Fibroblast of peridontal ligament (primary cell): Measurements from ENCODE around the gene AXL.

ENCODE experiments used
- DNase-seq: peaks from one replicate; pipeline ENCODE4 v3.0.0-alpha.2; 2010; ENCODE audit errors: extremely low read depth

Gene AXL

DNA sequence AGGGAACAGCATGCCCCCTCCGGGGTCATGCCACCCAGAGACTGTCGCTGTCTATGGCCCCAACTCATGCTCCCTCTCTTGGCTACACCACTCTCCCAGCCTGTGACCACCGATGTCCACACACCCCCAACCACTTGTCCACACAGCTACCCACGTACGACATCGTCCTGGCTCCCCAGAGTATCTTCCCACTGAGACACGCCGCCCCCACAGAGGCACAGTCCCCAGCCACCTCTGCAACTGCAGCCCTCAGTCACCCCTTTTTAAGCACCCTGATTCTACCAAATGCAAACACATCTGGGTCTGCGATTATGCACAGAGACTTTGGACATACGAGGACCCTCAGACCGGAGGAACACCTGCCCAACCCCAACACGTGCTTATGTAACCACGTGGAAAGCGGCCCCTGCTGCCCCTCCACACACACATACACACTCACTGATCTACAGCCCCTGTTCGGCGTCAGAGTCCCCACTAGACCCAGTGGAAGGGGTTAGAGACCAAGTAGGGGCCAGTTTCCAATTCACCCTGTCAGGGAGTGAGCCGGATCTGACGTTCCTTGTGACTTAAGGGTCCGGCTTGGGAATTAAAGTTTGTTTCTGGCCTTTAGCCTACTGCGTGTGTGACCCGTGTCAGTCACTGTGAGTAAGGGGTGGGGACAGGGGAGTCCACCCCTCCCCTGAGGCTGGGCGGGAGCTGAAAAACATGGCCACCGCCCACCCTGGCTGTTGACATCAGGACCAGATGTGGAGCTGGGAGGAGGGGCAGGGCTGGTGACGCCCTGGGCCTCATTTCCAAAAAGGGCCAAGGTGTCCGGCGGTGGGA lies 11.9 kb upstream of the AXL start:
- DNase-seq, result peak; percentile 44

DNA sequence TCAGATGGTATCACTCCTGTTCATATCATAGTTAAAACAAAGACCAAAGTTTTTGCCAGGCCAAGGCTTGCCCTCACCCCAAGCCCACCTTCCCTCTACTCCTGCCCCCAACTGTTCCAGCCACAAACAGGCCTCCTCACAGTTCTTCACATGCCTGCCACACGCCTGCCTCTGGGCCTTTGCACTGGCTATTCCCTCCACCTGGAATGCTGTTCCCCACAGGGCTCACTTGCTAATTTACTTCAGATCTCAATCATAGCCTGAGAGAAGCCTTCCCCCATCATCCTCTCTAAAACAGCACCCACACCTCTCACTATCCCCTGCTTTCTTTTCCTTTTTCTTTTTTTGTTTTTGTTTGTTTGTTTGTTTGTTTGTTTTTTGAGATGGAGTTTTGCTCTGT lies 4.9 kb upstream of the AXL start:
- no peak for DNase-seq

DNA sequence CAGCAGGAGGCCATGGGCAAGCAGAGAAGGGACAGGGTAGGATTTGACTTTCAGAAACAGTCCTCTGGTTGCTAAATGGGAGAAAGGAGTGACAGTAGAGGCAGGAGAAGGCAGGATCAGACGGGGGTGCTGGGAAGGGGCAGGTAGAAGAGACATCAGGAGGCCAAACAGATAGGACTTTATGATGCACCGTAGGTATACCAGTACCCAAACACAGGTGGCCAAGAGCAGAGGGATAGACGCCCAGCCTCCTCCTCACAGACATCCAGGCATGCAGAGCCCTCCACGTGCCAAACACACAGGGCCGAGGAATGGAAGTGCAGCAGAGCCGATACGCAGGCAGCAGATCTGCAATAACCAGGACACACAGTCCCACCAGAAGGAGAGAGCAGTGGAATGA lies 1.3 kb upstream of the AXL start:
- DNase-seq, result no peak

DNA sequence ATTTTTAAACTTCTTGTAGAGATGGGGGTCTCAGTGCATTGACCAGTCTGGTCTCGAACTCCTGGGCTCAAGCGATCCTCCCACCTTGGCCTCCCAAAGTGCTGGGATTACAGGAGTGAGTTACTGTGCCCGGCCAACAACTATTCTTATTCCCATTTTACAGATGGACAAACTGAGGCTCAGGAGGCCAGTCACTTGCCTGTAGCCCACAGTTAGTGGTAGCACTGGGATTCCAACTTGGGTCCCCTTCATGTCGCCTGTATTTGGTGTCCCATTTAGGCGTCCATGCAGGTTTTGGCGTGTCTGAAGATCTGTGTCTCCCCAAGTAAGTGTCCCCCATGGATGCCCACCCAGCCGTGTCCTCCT lies 791 bp upstream of the AXL start:
- DNase-seq, result no peak

DNA sequence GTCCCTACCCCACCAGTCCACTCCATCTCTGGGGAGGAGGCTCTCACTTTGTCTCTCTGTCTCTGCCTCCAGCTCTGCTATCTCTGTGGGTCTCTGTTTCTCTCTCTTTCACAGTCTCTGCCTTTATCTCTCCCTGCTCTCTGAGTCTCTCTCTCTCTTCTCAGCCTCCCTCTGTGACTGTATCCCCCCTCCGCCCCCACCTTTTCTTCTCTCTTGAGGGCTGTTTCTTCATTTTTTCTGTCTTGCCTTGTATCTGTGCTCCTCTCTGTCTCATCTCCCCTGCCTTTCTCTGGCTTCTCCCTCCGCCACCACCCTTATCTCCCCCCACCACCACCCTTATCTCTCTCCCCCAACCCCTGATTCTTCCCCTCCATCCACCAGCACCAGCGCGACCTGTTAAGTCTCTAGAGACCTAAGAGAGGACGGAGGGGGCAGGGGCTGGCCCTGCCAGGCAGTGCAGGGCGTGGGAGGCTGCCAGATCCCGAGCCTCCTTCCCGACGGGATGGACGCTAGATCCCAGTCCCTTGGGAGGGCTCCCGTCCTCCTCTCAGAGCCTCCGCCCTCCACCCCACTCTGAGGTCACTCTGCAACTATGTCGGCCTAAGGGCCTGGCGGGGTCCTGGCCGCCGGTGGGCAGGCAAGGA lies 1.0 kb downstream of the AXL start:
- peak; percentile 63 for DNase-seq

DNA sequence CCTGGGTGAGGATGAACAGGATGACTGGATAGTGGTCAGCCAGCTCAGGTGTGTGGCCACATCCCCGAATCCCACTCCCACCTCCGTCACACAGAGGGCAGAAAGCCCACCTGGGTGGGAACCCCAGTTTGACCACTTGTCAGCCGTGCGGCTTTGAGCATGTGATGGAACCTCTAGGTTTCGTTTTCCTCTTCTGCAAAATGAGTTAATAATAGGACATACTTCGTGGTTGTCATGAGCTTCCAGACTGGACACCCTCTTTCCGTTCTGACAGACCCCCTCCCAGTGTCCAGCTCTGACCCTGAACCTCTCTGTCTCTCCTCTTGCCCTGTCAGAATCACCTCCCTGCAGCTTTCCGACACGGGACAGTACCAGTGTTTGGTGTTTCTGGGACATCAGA lies 1.8 kb downstream of the AXL start:
- DNase-seq, result no peak

DNA sequence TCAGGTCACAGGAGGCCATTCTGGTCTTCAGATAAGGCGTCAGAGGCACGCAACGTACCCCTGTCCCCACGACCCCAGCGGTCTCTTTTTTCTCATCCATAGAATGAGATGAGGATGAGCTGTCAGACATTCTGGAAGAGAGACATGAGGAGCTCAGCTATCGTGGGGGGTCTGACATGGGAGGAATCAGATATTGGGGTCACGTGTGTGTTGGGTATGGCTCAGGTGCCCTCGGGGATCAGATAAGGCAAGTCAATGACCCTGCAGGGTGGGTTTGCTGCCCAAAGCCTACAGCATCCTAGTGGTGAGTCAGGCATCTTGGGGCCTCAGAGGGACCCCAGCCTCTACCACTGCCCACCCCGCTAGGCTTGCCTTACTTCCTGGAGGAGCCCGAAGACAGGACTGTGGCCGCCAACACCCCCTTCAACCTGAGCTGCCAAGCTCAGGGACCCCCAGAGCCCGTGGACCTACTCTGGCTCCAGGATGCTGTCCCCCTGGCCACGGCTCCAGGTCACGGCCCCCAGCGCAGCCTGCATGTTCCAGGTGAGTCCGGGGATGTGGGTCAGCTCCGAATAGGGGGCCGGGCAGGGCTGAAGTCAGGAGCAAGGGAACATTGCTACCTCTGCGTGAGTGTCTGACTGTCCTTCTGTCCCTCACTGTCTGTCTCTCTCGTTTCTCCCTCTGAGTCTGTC lies 2.6 kb downstream of the AXL start:
- no peak for DNase-seq

DNA sequence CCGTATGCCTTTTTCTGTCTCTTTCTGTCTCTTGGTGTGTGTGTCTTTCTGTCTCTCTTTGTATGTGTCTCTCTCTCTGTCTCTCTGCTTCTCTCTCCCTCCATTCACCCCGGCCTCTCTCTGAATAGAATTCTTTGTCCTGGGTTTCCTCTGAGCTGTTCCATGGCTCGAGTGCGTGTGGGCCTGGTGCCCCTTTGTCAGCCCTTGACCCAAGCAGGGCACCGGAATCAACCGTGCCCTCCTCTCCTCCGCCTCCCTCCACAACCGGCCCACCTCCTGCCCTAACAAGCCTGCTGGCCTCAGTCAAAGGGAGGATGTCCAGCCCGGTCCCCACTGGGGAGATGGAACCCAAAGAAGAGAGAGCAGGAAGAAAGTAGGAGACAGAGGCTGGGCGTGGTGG lies 3.2 kb downstream of the AXL start:
- no peak for DNase-seq

DNA sequence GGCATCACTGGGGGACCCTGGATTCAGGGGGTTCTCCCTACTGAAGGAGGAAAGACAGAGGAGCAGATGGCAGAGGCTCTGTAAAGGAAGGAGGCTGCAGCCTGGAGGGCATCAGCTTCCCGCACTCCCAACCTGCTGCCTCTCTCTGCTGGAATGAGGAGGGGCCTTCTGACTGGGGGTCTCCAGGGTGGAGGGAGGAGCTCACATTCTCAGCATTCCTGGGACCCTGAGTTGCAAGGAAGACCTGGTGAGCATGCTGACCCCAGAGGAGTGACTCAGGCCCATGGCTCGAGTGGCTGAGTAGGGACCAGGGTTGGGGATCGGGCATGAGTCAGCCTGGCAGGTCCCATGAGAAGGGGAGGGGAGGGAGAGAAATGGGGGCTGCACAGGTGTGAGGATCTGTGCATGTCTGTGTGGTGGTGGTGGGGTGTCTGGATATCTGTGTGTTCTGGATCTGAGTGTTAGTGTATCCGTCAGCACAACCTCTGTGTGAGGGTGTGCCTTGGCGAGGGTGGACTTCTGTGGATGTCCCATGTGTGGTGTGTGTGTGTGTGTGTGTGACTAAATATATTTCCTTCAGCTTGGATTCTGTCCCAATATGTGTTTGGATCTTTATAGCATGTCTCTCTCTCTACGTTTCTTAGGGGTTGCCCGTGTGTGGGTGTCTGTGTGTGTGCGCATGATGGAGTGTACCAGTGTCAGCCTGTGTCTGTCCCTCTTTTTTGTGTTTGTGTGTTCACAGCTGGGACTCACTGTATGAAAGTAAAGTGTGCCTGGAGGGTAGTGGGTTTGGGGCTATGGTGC lies 4.6 kb downstream of the AXL start:
- peak; percentile 64 for DNase-seq

DNA sequence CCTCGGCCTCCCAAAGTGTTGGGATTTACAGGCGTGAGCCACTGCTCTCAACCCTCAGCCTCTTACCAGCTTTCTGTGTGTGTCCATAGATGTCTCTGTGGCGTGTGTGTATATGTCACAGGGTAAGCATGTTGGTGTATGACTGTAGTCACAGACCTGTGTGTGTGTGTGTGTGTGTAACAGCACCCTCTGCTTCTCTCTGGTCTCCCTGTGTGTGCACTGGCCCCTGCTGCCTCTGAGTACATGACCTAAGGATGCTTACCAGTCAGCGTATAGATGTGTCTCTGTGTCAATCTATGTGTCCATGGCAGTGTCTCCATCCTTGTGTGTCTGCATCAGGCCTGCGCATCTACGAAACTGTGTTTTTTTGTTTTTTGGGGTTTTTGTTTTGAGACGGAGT lies 5.6 kb downstream of the AXL start:
- DNase-seq, result no peak

DNA sequence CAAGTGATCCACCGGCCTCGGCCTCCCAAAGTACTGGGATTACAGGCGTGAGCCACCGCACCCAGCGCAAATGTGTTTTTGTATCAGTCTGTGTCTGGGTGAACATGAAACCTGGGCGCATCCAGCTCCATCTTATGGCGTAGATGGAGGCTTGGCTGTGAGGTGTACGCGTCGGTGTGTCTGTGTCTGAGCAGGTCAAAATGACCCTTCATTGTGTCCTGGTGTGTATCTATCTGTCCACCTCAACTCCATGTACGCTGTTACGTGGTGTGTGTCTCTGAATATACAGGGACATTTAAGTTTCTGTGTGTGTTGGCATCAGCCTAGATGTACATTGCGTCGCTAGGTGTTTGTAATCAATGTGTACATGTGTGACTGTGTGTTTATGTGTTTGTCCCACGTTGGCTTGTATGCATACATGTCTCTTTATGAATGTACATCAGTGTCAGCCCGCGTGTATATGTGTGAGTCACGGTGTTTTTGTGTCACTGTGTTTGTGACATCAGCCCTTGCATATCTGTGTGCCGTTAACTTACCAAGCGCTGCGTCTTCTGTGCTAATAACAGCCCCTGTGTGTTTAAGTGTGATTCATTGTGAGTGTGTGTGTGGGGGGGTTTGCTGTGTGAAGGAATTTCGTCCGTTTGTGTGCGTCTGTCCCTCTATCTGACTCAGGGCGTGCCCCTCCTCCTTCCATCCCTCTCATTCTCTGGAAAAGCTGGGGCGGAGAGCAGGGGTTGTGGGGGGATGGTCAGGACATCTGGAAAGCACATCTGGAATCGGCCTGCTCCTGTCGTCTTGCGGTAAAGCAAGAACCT lies 6.4 kb downstream of the AXL start:
- peak; percentile 98 for DNase-seq

DNA sequence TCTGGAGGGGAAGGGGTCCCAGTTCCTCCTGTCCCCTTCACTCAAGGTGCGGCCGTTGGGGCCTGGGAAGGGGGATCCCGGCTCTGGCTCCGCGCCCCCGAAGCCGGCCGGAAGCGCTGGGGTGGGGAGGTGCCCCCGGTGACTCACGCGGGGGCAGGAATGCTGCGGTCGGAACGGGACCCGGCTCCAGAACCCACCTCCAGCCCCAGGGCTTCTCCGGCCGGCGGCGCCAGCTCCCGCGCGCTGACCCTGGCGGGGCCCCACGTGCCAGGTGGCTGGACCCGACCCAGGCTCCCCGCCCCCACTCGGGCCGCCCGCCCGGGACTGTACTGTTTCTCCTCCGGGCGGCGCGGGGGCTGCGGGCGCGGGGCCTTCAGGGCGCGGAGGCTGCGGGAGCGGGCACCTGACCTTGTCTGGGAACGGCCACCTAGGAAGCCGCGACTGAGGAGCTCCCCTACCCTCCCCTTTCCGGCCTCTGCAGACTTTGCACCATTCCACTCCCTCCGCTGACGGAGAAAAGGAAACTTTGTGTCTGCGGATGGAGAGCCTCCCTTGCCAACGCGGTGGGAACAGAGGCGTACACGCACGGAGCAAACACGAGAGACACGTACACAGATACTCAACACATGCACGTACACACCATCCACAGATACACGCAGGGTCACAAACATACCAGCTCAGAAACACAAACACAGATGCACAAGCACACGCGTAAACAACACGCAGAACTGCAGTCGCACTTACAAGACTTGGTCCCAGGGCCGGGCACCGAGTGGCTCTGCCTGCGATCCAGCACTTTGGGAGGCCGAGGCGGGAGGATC lies 7.2 kb downstream of the AXL start:
- peak; percentile 66 for DNase-seq

DNA sequence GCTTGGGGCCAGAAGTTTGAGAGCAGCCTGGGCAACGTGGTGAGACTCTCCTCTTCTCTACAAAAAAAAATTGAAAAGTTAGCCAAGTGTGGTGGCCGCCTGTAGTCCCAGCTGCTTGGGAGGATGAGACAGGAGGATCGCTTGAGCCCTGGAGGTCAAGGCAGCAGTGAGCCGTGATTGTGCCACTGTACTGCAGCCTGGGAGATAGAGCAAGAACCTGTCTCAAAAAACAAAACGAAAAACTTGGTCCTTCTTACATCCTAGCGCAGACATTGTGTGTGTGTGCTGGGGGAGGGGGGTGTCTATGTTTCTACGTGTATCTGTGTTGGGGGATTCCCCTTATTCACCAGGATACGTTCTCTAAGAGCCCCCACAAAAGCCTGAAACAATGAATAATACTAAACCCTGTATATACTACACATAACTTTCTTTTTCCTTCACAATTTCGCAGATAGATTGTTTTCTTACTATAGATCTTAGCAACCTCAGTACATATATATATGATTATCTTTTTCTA lies 7.9 kb downstream of the AXL start:
- DNase-seq, result no peak

DNA sequence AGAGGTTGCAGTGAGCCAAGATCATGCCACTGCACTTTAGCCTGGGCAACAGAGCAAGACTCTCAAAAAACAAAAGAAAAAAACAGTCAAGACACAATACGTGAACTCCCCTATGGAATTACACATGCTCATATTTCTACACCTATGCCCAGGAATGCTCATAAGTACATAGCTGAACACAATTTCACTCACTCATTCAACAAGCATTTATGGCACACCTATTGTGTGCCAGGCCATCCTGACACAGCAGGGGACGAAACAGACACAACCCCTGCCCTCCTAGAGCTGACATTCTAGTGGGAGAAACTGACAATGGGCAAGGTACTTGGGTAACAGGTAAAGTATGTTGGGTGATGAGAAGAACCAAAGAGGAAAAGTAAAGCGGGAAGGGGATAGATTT lies 9.5 kb downstream of the AXL start:
- DNase-seq, result no peak

DNA sequence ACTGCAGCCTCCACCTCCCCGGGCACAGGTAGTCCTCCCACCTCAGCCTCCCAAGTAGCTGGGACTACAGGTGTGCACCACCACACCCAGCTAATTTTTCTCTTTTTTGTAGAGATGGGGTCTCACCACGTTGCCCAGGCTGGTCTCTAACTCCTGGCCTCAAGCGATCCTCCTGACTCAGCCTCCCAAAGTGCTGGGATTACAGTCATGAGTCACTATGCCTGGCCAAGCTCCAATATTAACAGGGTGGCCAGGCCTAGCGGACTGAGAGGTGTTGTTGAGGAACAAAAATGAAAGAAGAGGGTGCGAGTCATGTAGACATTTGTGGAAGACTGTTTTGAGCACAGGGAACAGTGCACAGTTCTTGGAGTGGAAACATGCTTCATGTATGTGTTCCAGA lies 10.3 kb downstream of the AXL start:
- DNase-seq, result peak; percentile 44

DNA sequence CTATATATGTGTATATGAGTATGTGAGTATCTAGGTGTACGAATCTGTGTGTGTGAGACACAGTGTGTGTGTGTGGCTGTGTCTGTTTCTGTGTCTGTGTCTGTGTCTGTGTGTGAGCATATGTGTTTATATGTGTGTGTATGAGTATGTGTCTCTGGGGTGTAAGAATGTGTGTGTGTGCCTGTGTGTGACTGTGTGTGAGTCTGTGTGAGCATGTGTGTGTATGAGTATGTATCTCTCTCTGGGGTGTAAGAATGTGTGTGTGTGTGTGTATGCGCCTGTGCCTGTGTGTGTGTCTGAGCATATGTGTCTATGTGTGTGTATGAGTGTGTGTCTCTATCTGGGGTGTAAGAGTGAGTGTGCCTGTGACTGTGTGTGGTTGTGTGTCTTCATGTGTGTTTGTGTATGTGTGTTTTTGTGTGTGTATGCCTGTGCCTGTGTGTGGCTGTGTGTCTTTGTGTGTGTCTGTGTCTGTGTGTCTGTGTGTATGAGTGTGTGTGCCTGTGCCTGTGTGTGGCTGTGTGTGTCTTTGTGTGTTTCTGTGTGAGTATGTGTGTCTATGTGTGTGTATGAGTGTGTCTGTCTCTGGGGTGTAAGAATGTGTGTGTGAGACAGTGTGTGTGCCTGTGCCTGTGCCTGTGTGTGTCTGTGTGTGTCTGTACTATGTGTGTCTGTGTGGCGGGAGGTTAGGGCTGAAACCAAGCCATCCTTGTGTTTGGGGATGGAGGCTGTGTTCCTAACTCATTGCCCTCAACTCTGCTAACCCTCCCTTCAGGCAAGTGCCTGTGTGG lies 11.2 kb downstream of the AXL start:
- DNase-seq, result no peak

DNA sequence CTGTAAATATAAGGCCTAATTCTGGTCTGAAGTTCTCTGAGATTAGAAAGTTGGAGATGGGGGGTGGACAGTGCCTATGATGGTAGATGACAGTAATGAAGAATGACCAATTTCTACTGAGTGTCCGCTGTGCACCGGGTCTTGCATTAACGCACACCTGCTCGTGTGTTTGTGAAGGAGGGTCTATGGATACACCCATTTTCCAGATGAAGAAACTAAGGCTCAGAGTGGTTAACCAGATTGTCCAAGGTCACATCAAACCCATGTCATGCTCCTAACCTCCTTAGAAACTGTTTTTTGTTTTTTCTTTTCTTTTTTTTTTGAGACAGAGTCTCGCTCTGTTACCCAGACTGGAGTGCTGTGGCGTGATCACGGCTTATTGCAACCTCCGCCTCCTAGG lies 13.7 kb downstream of the AXL start:
- DNase-seq, result no peak

DNA sequence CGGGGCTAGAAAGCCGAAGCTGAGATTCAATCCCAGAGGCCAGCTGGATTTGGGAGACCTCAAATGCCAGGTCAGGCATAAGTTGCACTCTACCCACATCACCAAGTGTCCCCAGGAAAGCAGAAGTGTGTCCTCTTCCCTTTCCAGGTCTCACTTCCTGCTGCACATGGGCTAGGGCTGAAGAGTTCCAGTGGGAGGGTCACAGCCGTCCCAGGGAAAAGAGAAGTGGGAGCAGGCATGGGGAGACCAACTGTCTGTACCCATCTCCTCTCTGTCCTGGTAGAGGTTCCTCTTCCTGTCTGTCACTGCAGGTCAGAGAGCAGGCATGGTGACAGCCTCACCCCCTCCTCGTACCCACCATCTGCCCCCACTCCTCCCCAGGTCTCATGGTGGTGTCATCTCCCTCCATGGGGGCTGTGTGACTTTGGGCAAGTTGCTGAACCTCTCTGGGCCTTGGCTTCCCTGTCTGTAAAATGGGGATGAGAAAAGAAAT lies 14.8 kb downstream of the AXL start:
- DNase-seq, result no peak

DNA sequence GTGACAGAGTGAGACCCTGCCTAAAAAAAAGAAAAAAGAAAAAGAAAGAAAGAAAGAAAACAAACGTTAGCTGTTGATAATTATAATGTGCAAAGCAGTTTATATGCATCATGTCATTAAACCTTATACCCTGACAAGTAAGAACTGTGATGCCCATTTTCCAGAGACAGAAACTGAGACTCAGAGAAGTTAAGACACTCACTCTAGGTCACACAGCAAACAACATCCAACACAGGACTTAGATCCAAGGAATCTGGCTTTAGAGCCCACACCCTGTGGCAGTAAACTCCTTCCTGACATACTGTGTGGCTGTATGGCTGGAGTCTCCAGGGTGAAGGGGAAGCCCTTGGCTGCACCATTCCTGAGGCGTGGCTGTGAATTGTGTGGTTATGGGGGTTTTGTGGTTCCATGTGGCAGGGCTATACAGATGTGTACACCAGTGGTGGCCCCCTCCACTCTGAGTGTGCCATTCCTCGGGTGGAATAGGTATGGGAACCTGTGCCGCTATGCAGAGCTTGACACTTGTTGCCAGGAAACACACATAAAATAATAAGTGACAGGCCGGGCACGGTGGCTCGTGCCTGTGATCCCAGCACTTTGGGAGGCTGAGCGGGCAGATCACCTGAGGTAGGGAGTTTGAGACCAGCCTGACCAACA lies 15.6 kb downstream of the AXL start:
- no peak for DNase-seq
